ENCODE data around the gene MTERF4.

DNA sequence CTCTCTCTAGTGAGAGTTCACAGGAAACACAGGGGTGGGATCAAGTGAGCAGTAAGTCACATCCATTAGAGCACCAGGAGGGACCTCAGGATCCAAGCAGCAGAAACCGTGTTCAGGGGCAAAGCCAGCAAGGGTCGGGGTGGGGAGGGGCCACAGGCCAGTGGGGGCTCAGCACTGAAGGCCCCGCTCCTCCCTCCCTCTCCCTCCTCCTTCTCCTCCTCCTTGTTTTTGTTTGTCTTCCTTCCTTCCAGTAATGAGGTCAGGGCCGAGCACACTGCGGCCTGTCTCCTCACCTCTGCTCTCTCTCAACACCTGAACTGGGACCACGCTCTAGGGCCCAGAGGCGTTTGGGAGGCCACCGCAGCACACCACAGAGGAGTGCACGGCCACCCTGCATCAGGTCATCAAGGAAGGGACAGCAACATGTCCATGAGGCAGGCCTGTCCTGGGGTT is 20.9 kb downstream of the MTERF4 start:
- TF ChIP-seq, protein P1, sequence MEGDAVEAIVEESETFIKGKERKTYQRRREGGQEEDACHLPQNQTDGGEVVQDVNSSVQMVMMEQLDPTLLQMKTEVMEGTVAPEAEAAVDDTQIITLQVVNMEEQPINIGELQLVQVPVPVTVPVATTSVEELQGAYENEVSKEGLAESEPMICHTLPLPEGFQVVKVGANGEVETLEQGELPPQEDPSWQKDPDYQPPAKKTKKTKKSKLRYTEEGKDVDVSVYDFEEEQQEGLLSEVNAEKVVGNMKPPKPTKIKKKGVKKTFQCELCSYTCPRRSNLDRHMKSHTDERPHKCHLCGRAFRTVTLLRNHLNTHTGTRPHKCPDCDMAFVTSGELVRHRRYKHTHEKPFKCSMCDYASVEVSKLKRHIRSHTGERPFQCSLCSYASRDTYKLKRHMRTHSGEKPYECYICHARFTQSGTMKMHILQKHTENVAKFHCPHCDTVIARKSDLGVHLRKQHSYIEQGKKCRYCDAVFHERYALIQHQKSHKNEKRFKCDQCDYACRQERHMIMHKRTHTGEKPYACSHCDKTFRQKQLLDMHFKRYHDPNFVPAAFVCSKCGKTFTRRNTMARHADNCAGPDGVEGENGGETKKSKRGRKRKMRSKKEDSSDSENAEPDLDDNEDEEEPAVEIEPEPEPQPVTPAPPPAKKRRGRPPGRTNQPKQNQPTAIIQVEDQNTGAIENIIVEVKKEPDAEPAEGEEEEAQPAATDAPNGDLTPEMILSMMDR (IDR thresholded peaks at IDR 0.05): no peak
- TF ChIP-seq POLR2AphosphoS5 (IDR thresholded peaks at IDR 0.05) (no peak), POLR2A (IDR thresholded peaks at IDR 0.05) (no peak), EP300 (IDR thresholded peaks at IDR 0.05) (no peak)
